GM12865 (cell line): ENCODE results near the gene ATF2.

Experiments
- DNase-seq: peaks from one replicate; pipeline ENCODE4 v3.0.0; 2010; ENCODE audit warnings: low read depth
- H3K4me3 ChIP-seq: 2 replicates; pipeline ENCODE4 v1.5.1; 2011; ENCODE audit warnings: mild to moderate bottlenecking, low read depth, low read length, control low read depth
- TF ChIP-seq, protein P1 (sequence below): IDR thresholded peaks from 2 replicates; pipeline ENCODE4 v1.5.1; 2011; ENCODE audit warnings: low read length, control low read depth, low read depth, inconsistent platforms; ENCODE audit not compliant: insufficient read depth; ENCODE audit errors: missing control alignments

ATF2 gene

GRCh38 chr2:175175896-175176295, 7.9 kb upstream of the ATF2 start:
- no peak overlapping the region for H3K4me3 ChIP-seq
- TF ChIP-seq, protein P1, sequence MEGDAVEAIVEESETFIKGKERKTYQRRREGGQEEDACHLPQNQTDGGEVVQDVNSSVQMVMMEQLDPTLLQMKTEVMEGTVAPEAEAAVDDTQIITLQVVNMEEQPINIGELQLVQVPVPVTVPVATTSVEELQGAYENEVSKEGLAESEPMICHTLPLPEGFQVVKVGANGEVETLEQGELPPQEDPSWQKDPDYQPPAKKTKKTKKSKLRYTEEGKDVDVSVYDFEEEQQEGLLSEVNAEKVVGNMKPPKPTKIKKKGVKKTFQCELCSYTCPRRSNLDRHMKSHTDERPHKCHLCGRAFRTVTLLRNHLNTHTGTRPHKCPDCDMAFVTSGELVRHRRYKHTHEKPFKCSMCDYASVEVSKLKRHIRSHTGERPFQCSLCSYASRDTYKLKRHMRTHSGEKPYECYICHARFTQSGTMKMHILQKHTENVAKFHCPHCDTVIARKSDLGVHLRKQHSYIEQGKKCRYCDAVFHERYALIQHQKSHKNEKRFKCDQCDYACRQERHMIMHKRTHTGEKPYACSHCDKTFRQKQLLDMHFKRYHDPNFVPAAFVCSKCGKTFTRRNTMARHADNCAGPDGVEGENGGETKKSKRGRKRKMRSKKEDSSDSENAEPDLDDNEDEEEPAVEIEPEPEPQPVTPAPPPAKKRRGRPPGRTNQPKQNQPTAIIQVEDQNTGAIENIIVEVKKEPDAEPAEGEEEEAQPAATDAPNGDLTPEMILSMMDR: no peak
- DNase-seq: no peak

DNA sequence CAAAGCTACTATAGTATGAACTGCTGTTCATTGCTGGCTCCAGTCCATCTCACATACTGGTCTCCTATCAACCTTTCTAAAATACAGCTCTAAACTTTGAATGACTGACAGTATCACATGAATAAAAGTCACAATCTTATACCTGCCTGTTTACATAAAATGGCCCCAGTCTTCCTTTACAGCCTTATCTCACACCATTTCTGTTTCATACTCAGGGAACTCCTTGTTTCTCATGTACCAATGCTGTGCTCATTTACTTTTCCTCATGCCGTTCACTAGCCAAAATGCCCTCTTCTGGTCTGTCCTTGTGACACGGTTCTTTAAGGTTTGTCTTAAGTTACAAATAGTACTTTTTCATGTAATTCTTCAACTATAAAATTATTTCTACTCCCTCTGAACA, 7.3 kb upstream of the ATF2 start:
- no peak overlapping the region for H3K4me3 ChIP-seq
- TF ChIP-seq, protein P1: no peak
- no peak for DNase-seq

- TF ChIP-seq, protein P1: no peak
- H3K4me3 ChIP-seq: no peak overlapping the region
- DNase-seq: no peak
Observed at GRCh38 chr2:175170659-175171304, 2.8 kb upstream of the ATF2 start.

DNA sequence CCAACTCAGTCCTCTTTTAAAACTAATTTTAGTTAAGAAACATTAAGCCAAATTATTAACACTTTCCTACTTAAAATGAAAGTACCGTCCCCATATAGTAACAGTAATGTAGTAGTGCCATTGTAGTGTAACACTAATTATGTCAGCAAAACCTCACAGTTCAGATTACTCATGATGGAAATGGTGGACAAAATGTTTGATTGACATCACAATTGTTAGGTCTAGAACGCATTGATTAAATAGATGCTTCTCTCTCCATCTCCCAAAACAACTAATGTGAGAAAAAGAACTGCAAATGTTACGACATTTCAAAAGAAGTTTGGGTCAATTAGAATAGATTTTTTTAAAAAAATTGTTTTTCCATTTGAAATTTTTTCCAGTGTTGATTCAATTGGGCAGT, 1.2 kb upstream of the ATF2 start:
- TF ChIP-seq, protein P1: no peak
- no peak for DNase-seq
- H3K4me3 ChIP-seq: peak overlapping the region; percentile 86

DNA sequence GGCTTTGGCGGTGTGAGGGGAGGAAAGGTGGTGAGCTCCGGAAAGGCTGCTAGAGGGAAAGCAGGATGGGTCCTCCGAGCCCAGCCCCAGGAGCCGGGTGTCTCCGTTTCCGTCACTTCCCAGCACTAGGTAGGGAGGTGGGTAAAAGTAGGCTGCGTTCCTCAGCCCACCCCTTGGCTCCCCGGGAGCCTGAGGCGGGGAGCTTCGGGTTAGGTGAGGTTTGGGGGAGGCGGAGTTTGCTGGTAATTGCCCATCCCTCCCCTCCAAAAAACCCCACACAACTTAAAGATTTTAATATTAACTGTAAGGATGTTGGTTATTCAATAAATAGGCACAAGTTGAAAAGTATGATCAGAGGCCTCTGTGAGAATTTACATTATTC, 552 bp upstream of the ATF2 start:
- peak overlapping the region; percentile 86 for H3K4me3 ChIP-seq
- TF ChIP-seq, protein P1: no peak
- no peak for DNase-seq

- H3K4me3 ChIP-seq: peak overlapping the region; percentile 95
- TF ChIP-seq, protein P1: no peak
- peak; percentile 19 for DNase-seq
Observed at GRCh38 chr2:175167076-175167791, 769 bp downstream of the ATF2 start.
